8988T (cell line): ENCODE data around the gene ARHGAP45.
A peak's percentile ranks its signal among the peaks of the same experiment; 100 is the strongest.
"Not testable (repeated sequence)": the region's sequence is repeated elsewhere in the genome, so short reads cannot be mapped to it uniquely, and the experiment has no call there.

Source experiments
- DNase-seq: peaks from one replicate; pipeline ENCODE4 v3.0.0; 2011

The ARHGAP45 gene

DNA sequence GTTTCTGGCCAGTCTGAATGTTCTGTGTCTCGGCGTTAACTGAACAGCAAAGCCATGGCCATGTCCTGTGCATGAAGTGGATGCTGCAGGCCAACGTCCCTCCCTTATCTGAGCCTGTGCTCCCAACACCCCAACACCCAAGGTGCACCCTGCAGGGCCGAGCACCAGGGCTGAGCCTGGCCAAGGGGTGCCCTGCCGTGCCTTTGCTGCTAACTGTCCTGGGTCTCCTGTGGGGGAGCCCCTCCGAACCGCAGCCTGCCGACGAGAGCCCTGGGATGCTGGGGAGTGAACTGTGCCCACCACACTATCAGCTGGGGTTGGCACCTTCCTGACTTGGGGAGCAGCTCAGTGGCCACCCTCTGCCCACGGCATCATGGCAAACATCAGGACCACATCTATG is 54.4 kb downstream of the ARHGAP45 start:
- DNase-seq, result no peak

DNA sequence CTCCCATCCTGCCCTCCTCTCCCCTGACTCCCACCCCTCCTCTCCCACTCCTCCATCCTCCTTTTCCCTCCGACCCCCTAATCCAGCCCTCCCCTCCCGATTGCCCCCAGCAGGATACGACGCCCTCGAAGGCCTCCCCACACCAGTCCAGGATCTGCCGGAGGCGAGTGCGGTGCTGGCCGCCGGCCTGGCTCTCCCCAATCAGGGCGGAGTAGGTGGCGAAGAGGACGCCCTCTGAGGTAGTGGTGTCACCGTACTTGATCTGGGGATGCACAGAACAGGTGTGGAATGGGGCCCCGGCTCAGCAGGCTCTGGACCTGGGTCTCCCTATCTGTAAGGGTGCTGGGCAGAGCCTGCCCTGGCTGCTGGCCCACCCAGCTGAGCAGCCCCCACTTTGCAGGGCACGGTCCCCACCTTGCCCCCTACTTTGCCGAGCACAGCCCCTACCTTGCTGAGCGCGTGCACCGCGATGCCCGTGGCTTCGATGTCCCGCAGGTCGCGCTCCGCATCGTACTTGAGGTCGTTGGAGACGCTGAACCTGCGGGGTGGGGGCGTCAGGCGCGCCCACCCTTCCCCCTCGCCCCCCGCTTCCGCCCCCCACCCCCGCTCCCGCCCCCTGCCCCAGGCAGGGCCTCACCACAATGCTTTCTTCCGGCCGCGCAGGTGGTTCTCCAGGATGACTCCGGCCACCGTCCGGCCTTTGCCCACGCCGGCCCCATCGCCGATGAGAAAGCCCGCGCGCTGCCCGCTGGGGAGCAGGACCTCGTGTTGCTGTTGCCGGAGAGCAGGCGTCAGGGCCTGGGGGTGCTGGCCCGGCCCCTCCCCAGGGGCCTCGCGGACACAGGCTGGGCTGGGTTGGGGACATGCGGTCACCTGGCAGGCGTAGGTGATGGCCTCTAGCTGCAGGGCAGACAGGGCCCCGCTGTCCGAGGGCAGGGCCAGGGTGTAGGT is 55.3 kb downstream of the ARHGAP45 start:
- DNase-seq, result no peak

DNA sequence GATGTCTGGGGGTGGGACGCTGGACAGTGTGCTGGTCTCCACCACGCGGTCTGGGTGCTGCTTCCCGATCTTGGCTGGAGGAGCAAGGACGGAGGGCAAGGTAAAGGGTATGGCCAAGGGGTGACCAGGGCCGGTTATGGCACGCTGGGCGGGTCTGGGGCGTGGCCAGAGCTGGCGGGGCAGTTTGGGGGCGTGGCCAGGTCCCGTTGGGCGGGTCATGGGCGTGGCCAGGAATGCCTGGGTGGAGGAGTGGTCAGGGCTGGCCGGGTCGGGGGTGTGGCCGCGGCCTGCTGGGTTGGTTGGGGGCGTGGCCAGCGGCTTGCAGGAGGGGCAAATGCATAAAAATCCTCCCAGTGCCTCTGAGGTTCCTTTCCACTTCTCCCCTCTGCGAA is 56.0 kb downstream of the ARHGAP45 start:
- DNase-seq, result peak; percentile 99

DNA sequence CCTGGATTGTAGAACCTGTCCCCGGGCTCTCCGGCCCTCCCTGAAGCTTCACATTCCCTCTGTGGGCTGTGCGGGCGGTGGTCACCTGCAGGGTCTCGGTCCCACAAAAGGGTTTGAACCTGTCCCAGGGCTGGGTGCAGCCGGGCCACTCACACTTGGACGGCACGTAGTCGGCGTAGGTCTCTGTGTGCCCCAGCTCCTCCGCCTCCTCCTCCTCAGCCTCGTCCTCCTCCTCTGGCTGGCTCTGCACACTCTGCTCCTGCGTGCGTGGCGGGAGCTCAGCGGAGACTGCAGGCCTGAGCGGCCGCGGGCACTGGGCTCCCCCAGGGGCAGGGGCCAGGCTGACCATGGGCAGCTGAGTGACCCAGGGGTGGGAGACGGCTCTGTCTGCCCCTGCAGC is 56.4 kb downstream of the ARHGAP45 start:
- DNase-seq, result no peak

DNA sequence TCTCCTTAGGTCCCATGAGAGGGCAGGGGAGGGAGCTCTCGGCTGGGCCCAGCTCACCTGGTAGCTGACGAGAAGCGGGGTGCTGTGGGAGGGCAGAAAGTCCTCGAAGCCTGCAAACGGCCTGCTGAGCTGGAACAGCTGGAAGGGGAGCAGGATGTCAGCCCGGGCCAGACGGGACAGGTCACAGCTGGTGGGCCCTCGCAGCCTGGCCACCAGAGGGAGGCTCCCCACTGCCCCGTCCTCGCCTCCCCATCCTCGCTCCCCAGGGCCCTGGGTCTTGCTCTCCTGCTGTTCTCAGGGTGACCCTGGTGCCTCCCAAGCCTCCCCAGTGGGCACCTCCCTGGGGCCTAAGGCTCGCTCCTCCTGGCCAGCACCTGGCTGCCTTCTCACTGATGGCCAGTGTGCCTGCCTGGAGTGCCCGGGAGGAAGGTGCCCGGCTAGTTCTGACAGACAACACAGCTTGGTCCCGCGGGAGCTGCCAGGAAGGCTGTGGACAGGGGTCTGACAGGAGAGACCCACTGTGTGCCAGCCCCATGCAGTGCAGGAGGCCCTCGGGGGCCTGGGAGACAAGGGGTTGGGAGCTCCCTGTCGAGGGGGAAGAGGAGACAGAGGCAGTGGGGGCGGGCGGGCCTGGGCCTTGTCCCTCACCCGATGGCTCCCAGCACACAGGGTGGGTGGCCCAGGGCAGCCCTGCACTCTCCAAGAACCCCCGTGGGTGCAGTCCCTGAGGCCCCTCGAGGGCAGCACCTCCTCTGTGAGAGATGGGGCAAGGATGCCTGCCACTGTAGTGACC is 57.1 kb downstream of the ARHGAP45 start:
- no peak for DNase-seq

DNA sequence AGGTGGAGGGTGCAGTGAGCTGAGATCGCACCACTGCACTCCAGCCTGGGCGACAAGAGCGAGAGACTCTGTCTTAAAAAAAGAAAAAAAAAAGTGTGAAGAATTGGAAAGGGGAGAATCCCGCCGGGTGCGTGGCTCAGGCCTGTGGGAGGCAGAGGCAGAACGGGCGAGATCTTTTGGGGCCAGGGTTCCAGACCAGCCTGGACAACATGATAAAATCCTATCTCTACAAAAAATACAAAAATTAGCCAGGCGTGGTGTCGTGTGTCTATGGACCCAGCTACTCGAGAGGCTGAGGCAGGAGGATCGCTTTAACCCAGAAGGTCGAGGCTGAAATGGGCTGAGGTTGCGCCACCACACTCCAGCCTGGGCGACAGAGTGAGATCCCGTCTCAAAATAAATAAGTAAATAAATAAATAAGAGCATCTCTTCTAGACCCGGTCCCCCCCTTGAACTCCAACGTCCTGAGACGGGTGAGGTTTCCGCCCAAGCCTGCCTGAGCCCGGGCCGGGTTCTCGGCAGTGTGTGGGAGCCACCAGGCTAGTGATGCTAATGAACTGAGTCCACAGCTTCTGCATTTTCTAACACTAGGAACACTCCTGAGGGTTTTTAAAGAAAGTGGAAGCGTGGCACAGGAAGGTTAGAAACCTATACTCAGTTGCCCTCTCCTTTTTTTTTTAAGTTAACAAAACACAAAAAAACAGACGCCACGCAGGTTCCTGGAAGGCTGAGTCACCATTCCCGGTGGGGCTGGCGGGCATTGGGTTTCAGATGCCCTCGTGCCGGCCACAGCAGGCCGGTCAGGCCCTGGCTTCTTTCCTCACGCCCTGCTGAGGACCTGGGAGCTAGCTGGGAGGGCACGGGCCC is 58.9 kb downstream of the ARHGAP45 start:
- DNase-seq, result no peak

DNA sequence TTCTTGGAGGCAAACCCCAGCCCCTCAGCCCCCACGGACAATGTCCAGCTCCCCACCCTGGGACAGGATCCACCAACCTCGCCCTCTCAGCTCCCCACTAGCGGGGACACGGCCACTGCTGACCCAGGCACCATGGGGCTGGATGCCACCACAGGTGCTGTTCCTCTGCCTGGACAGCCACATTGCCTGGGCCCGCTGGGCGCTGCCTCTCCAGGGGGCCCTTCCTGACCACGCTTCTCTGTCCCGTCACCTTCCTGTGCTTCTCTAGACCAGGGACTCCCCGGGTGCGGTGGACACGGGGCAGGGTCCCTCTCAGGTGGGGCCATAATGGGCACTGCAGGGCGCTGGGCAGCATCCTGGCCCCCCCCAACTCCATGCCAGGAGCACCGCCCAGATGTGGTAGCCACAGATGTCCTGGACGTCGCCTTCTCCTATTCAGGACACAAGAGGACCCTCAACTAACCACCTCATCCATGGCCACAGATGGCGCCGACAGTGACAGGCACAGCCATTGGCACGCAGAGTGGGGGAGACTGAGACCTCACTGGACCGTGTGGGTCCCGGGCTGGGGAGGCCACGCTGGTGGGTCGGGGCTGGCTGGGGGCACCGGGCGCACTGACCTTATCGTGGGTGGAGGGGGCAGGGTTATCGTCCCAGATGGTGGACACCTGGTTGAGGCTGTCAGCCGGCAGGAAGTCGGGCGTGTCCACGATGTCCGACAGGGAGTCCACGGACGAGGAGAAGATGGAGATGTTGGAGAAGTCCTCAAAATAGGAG is 60.2 kb downstream of the ARHGAP45 start:
- DNase-seq, result no peak

DNA sequence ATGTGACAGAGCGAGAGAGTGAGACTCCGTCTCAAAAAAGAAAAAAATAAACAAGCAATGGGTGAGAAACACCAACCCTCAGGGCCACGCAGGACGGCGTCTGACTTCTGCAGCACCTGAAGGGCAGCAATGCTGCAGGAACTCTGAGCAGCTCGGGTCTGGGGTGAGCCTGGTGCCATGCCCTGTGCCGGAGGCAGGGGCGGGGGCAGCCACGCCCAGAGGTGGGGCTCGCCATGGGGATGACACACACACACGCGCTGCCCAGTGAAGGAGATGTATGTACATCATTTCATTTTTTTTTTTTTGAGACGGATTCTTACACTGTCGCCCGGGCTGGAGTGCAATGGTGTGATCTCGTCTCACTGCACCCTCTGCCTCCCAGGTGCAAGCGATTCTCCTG is 61.1 kb downstream of the ARHGAP45 start:
- no peak for DNase-seq

DNA sequence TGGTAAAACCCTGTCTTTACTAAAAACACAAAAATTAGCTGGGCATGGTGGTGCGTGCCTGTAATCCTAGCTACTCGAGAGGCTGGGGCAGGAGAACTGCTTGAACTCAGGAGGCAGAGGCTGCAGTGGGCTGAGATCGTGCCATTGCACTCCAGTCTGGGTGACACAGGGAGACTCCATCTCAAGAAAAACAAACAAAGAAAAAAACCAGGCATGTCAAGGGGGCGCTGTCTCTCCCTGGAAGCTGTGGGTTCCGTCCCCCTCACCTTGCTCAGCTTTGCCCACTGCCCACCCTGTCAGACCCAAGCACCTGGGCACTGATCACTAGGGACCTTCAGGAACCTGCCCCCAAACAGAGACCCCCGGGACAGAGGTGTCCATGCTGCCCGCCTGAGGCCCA is 62.1 kb downstream of the ARHGAP45 start:
- not testable (repeated sequence) for DNase-seq

DNA sequence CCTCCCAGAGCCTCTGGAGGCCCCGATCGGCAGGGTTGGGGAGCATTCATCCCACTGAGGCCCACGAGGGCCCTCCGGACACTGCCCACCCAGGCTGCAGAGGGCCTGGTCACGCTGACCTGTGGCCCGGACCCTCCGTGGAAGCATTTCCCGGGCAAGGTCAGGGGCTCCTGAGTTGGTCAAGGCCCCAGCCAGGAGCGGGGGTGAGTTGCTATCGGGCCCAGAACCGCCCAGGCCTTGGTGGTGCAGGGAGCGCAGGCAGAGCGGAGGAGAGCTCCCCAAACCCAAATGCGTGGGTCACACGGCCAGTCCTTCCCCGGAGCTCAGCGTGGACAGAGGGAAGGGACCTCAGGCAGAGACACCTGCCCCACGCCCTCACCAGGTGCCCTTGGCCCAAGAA is 62.6 kb downstream of the ARHGAP45 start:
- DNase-seq, result no peak

DNA sequence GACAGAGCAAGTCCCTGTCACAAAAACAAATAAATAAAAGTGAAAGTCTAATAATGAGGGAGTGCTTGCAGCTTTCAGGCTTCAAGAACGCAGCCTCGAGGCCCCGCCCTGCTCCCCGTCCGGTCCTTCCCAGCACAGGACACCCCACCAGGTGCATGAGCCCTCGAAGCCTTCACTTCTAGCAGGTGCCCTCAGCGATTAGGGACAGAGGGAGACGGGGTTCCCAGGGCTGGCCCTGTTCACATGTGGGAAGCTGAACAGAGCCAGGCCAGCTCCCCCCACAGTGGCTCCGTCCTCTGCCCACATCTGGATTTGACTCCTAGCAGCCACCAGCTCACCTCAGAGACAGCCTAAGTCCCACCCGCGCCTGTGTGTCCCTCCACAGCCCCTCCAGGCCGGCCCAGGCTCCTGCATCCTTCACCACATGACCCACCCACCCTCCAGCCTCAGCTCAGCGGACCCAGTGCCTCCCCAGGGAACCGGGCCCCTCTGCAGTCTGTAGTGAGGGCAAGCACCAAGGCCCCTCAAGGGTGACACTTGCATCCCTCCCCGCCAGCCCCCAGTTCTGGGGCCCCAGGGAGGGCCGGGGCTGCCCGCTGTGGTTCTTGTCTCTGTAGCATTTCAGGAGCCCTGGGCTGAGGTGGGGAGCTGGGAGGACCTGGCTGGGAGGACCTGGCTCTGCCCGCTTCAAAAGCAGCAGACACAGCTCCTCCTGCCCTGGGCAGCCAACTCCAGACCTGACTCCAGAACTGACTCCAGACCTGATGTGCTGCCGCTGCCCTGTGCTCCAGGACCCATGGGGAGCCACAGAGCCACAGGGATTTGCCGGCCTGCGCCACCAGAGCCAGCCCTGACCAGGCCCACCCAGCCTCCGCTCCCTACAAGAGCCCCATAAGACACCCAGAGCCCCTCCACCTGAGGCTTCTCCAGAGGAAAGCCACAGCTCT is 64.1 kb downstream of the ARHGAP45 start:
- no peak for DNase-seq

DNA sequence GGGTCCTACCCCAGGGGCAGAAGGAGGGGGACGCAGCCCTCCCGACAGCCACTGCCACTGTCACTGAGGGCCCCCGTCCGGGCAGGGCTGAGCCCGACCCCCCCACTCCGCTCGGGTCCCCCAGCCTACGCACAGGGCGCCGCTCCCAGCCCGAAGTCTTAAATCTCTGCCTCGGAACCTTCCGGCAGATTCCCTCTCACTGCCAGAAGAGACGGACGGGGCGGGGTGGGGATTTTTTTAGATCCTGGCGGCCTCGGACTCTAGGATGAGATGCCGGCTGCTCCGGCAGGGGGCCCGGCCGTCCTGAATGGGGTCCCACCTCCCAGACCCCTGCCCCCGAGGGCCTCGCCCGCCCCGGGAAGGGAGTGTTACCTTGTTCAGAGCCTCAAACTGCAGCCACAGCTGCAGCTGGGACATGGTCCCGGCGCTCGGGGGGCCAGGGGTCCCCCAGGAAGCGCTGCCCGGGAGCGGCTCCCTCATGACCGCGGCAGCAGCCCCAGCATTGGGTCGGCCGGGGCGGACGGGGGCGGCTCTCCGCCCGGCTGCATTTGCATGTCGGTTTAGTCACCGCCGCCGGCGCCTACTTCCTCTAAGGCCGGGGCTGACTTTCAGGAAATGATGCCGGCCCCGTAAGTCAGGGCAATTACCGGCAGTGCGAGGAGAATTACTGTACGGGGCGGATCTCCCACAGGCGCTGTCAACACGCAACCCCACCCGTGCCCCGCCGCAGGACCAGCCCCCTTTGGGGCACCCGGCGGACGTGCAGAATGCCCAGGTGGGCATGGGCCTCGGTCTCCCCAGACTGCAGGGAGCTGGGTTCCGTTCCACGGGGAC is 65.0 kb downstream of the ARHGAP45 start:
- no peak for DNase-seq

DNA sequence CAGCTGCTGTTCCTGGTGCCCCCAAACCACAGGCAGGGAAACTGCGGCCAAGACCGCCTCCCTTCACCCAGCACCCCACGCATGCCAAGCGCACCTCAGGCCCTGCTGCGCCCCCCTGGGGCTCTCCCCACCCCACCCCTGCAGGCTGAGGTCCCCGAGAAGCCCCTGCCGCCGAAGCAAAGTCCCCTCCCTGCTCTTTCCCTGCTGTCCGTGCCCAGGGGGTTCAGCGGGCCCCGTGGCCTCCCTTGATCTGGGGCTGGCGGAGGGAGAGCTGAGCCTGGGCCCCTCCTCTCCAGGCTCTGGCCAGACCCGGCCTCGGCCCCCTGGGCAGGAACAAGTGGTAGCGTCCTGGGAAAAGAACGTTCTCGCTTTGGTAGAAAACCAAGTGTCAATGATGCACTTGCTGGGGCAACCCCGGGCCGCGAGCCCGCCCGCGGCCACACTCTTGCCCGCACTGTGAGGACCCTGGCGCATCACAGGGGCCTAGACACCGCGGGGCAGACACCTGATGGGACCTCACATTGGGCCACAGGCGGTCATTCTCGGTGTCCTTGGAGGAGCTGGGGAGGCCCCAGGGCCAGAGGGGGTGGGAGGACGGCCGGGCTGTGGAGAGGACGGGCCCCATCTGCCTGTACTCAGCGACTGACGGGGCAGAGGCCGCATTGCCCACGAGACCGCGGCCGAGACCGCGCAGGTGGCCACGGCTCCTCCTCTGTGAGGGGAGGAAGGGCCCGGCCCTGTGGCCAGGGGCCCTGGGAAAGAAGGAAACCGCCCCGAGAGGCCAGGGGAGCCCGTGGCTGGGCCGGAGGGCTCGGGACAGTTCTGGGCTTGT is 65.8 kb downstream of the ARHGAP45 start:
- no peak for DNase-seq

DNA sequence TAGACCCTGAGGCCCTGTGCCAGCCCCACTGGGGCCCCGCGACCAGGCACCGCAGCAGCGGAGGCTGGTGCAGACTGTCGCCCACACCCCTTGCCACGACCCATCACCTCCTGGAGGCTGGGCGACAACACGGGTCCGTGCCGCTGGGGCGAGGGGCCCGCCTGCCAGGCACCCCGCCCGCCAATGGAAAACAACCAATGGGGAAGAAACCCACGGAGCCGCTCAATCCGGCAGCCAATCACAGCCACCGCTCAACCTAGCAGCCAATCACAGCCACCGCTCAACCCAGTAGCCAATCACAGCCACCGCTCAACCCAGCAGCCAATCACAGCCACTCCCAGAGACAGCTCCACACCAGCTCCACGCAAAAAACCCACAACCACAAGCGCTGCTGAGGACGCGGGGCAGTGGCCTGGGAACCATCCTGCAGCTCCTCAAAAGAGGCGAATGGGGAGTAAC is 66.5 kb downstream of the ARHGAP45 start:
- no peak for DNase-seq

DNA sequence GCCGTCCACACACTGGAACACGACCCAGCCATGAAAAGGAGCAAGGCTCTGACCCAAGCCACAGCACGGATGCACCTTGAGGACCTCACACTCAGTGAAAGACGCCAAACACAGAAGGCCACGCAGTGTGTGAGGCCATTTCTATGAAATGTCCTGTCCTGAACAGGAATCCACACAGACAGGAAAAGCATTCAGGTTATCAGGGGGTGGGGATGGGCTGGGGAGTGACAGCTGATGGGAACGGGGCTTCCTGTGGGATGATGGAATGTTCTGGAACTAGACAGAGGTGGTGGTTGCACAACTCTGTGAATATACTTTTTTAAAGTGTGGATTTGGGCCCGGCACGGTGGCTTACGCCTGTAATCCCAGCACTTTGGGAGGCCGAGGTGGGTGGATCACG is 67.5 kb downstream of the ARHGAP45 start:
- DNase-seq, result no peak

DNA sequence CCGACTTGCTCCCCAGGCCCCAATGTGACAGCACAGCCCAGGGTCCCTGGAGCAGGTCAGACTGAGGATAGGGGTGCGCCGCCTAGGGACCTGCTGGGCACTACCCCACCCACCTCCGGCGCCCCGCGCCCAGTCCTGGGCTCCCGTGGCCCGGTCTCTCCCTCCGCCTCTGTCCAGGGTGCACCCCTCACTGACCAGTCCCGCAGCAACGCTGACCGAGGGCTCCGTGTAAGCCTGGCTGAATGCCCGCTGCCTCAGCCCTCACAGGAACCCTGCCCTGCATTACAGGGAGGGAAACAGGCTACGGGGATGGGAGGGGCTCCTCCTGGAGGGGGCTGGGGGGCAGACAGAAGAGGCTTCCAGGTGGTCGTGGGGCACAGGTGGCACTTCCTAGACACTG is 68.5 kb downstream of the ARHGAP45 start:
- DNase-seq, result no peak

DNA sequence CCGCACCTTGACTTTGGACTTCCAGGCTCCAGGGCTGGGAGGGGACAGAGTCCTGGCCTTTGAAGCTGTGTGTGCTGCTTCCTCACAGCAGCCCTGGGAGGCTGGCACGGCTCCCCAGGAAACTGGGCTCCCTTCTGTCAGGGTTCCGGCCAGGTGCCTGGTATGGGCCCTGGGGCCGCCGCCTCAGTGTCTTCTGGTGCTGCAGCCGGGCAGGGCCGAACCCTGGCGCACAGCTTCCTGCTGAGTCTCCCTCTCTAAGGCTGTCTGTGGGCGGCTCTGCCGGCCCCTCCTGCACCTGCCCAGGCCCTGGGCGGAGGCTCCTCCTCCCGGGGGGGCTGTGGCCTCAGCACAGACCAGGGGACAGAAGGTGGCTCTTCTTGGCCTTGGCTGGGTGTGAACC is 69.2 kb downstream of the ARHGAP45 start:
- DNase-seq, result no peak
